ENCODE measurements around the gene WDR7. TPM values are rescaled to one million over a fixed set of nuclear protein-coding genes. Genes with fewer than 3 reads are reported as not detected.
A peak's percentile ranks its signal among the peaks of the same experiment; 100 is the strongest.

The WDR7 gene
- total RNA-seq, 1 experiment from 2014 or later = 7.3 TPM

DNA sequence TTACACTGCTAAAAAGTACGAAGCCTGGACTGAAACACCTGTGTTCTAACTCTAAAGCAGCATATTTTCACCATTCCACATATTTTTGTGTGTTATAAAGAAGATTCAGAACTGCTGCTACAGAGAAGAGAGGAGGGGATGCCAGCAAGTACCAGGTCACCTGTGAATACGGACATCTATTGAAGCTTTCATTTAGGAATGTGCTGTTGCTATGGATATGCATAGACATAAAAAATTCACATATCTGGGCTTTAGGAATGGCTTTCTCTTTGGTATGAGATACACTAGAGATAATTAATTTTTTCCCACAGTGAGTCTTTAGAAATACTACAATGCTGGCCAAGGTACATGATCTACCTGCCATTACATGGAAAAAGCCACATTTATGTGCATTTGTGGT lies 238.5 kb downstream of the WDR7 start:
- peak; percentile 2 for DNase-seq (ENCODE audit: low spot score)

- DNase-seq (ENCODE audit: low spot score) = peak; percentile 71
These were observed 239.5 kb downstream of the WDR7 start for GRCh38 chr18:56890632-56891031.

DNA sequence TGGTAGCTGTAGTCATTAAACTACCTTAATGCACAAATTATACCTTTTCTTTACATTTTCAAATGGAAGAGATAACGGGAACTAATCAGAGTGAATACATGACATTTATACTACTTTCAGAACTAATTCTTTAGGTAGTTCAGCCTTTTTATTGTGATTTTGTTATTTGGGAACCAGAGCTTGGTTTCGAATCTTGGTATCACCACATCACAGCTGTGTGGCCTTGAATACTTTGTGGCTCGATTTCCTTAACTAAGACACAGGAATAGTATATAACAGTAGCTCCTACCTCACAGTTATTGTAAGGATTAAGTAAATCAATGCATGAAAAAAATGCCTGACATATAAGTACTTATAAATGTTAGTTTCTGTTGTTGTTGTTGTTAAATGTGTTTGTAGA lies 240.0 kb downstream of the WDR7 start:
- no peak for DNase-seq (ENCODE audit: low spot score)

DNA sequence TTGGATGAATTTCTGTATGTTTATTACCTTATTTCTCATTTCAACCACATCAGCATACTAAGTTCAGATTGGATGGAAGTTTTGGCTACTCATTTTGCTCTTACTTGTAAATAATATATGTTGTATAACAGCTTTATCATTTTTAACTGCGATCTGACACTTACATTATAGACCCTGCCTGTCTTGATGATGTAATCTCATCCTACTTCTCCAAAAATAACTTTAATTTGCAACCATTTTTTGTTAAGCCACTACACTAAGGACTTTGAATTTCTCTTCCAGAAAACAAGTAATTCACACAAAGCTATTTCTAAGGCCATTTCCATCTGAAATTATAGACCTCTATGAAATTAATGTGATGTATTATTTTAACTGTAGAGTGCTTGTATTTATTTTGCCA lies 240.7 kb downstream of the WDR7 start:
- DNase-seq (ENCODE audit: low spot score) = no peak

DNA sequence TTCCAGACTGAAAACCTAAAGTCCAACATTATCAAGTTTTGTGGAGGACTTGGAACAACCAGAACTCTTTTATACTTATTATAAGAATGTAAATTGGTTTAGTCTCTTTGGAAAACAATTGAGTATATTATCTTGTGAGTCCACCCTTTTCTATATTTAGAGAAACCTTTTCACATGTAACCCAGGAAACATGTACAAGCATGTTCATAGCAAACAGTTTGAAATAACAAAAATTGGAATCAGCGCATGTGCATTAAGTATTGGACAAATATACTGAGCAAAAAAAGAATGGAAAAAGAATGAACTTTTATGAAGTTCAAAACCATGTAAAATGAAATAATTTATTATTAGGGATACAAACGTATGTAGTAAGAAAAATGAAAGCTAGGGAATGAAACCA lies 246.0 kb downstream of the WDR7 start:
- DNase-seq (ENCODE audit: low spot score) = no peak

DNA sequence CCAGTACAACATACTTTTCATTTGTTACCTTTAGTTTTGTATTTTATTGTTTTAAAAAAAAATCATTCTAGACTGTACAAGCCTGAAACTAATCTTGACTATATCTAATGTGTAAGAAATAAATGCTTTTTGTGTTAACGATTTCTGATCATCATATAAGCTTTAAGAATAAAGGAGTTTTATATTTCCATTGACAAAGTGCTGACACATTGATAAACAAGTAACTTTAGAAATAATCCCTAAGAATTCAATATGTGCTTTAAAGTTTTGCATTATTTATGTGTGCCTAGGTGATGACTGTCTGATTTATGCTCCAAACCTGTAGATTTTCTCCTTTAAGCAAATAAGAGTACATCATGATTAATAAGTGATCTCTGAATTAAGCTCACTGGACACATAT lies 248.5 kb downstream of the WDR7 start:
- DNase-seq (ENCODE audit: low spot score) = no peak

DNA sequence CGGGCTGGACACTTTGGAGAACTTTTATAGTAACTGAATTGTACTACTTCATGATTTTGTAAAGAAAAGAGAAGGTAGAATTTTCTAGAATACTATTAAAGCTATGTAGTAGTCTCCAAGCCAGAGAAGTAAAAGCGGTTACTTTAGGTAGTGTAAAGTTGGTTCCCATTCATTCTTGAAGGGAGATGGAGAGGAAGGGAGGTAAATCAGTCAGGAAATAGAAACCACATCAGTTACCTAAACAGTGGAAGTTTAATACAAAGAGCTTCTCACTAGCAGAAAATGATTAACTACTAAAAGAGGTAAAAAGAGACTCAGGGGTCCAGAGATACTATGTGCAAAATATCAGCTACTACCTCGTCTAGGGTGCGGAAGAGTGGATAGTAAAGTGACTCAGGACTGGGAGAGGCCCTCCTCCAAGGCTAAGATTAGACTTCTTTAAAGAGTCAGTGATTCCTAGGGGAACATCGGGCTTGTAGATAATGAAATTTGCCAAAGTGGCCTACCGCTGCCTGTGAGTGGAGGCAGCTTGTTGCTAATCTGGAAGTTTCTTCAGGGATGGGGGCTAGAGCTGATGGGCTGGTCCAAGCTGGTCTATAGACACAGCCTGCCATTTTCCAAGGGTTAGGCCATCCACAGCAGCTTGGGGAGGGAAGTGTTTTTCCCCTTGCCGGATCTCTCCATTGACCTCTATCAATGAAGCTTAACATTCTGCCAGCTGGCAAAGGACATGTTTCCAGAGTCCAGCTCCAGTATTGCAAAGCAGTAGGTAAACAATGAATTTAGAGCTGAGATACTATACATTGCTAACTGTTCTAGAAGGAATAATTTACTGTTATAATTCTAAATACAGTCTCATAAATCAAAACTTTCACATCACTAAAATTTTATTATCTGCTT lies 249.3 kb downstream of the WDR7 start:
- no peak for DNase-seq (ENCODE audit: low spot score)

DNA sequence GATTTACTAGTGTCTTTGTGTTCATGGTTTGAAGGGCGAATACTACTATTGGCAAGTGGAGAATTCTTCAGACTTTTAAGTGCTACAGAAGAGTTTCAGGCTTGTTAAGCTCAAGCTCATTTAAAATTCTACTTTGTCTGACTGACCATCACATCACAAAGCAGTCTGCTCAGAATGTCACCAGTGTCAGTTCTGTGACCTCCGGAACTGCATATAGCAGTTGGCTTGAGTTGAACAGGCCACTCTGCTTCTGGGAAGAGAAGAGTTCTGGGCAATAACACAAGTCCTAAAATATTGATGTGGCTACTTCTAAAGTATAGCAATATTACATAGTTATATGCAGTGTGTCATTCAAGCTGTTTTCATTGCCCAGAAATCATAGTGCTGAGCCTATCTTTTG lies 250.8 kb downstream of the WDR7 start:
- no peak for DNase-seq (ENCODE audit: low spot score)

GRCh38 chr18:56902653-56903052 lies 251.5 kb downstream of the WDR7 start:
- no peak for DNase-seq (ENCODE audit: low spot score)

- no peak for DNase-seq (ENCODE audit: low spot score)
These were observed 252.5 kb downstream of the WDR7 start for GRCh38 chr18:56903686-56904085.

- no peak for DNase-seq (ENCODE audit: low spot score)
These were observed 256.6 kb downstream of the WDR7 start for GRCh38 chr18:56907771-56908170.

GRCh38 chr18:56910237-56910636 lies 259.1 kb downstream of the WDR7 start:
- no peak for DNase-seq (ENCODE audit: low spot score)

DNA sequence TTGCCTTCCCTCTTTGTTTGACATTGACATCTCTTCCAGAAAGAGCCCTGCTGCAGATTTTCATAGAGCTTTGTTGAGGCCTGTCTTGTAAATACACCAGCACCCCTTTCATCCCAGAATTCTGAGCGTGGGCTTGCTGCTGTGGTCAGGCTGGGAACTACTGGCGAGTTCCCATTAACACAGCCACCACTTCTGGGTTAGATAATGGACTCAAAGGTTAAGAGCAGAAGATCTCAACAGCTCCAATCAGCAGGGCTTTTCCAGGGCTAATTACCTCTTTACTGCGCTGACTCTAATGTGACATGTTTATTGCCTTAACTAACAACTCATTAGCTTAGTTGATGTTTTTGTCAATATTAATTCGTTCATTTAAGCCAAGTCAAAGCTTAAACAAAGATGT lies 259.8 kb downstream of the WDR7 start:
- DNase-seq (ENCODE audit: low spot score) = no peak

DNA sequence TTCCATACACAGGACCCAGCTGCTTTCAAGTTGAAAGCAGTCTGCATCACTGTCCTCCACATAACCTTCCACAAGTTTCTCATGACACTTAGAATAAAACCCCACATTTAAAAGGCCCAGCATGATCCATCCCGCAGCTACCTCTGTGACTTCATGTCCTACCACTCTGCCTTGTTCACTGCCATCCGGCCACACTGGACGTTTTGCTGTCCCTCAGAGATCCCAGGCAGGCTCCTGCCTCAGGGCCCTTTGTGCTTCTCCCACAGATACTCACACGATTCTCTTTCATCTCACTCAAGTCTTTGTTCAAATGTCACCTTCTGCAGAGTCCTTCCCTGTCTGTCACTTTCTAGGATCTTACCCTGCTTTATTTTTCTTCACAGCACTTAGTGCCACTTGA lies 262.8 kb downstream of the WDR7 start:
- DNase-seq (ENCODE audit: low spot score) = no peak

DNA sequence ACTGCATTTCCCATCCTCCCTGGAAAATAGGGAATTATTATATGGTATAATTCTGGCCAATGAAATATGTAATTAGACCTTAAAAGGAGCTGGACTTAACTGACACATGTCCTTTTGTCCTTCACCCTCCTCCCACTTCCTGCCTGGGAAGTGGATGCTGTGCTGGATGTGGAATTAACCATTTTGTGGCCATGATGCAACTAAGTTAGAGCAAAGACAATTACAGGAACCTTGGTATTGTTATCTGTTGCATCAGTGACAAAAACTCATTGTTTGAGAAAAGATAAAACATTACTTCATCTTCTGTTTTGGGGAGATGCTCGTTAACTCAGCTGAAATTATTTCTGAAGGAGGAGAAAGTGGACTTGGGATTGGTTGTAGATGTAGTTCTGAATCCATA lies 268.0 kb downstream of the WDR7 start:
- DNase-seq (ENCODE audit: low spot score) = no peak

DNA sequence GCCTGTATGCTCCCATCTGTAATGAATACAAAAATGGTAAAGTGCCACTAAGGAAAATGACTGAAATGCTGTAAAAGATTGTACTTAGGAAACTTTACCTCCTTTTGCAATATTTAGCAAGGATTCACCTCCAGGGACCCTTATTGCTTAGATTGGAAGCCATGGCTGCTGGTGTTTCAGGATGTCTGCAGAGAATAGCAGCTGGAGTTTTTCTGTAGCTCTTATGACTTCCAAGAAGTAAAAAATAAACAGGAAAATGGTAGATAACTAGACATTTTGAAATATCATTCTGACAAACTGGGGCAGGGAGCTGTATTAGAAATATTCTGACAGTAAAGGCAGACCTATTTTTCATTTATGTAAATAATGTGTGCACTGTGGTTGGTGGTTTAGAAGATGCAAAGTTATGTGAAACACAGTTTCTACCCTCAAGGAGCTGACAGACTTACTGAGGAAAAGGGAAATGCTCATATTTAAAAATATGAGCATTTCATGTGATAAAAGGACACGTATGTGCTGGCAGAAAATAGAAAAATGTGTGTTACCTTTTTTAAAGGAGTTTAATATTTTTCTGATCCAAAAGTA lies 270.8 kb downstream of the WDR7 start:
- DNase-seq (ENCODE audit: low spot score) = no peak

- no peak for DNase-seq (ENCODE audit: low spot score)
These were observed 275.6 kb downstream of the WDR7 start for GRCh38 chr18:56926734-56927133.

DNA sequence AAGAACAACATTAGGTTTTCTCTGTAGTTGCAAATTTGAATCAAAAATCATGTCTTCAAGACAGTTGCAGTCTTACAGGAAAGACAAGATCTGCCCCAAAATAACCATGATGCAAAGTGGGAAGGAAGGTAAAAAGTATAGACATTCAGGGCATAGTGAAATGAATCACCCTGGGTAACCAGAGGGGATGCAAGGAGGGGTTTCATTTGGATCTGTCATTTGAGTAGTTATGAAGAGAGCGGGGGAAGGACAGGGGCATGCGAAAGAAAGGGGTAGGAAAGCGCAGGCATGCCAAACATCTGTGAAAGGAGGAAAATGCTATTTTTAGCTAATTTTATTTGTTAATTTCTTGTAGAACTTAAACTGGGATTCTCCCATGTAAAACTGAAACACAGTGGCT lies 276.6 kb downstream of the WDR7 start:
- no peak for DNase-seq (ENCODE audit: low spot score)

DNA sequence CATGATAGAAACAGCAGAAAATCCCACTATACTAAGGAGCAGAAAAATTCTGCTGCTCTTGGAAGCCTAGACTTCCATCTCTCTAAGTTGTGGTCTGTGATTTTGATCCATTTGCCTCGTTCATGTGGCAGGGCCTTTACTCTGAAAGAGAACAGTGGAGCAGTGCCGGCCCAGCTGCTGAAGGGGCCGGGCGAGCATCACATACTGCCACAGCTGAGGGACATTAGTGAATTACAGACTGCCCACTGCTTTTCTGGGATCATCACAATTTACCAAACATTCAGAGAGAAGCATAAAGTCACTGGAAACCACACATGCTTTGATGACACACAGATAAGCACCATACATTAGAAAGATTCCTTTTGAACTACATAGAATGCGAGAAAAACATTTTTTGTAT lies 278.7 kb downstream of the WDR7 start:
- no peak for DNase-seq (ENCODE audit: low spot score)

- DNase-seq (ENCODE audit: low spot score) = no peak
These were observed 282.3 kb downstream of the WDR7 start for GRCh38 chr18:56933472-56933871.

DNA sequence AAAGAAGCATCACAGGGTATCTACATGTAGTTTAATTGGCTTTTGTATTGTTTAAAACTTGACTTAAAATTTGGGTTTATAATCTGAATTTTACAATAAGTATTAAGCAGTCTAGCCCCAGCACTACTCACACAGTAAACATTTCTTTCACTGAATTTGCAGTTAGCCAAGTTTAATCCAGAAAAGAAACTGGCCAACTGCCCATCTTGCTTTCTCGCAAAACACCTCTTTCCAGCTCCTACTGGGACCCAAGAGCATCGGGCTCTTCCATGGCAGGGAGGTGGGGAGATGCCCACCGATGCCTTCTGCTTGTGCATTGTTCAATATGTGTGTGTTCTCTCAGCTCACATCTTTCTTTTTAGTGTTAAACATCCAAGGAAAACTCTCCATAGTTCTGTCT lies 283.0 kb downstream of the WDR7 start:
- DNase-seq (ENCODE audit: low spot score) = no peak

DNA sequence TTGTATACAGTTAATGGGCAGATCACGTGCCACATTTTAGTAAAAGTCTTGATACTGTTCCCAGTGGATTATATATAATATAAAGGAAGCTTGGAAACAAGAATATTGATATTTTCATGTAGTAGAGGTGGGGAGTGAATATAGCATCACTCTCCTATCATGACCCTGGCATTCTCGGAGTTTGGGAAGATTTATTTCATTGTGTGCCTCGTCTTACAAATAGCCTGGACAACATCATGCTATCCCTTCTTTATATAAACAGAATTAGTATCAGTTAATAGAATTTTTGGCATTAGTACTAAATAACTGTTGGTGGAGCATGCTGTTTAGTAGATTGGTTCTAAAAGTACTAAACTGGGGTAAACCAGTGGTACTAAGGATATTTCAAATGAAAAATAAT lies 283.7 kb downstream of the WDR7 start:
- no peak for DNase-seq (ENCODE audit: low spot score)

DNA sequence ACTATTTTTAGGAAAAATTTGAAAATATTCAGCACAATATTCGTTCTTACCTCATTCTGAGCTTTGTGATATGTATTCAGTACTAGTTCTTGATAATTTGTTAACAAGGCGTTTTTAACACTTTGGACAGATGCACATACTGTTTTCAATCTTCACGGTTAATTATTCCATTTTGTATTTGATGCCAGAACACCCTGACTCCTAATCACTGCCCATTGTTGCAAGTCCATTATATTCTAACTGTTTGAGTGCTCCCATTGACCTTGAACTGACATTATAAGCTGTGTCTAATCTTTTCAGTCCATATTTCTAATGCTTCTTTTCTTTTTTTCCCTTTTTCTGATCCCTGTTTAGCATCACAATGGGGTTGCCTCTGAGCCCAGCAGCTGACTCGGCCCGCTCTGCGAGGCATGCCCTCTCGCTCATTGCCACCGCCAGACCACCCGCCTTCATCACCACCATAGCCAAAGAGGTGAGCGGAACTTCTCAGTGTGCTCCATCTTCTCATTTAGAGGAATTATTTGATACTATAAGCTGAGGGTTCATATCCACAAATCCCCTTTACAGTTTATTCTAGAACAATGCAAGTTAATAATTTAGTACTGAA lies 284.4 kb downstream of the WDR7 start:
- DNase-seq (ENCODE audit: low spot score) = no peak
